Neural progenitor cell (in vitro differentiated cells): ENCODE results near the gene ST6GAL2. TPM values are rescaled to one million over a fixed set of nuclear protein-coding genes. Genes with fewer than 3 reads are reported as not detected.

Experiments
- DNase-seq: peaks from one replicate; pipeline ENCODE4 v3.0.0-alpha.2; 2016; ENCODE audit warnings: low spot score
- H2AFZ ChIP-seq: fragments of 200-600 bp; sonication (generic); replicated peaks from 2 replicates; pipeline ENCODE4 v1.6.1; 2016; ENCODE audit warnings: antibody characterized with exemption
- H3F3A ChIP-seq: fragments of 200-600 bp; sonication (generic); 2 replicates; pipeline ENCODE4 v1.6.1; 2016; ENCODE audit warnings: antibody characterized with exemption, low read depth
- H3K27ac ChIP-seq: fragments of 200-600 bp; sonication (generic); 2 replicates; pipeline ENCODE4 v1.5.1; 2016; ENCODE audit warnings: mild to moderate bottlenecking
- H3K27me3 ChIP-seq: fragments of 200-600 bp; sonication (generic); 2 replicates; pipeline ENCODE4 v1.6.1; 2016; ENCODE audit warnings: mild to moderate bottlenecking, moderate library complexity
- H3K36me3 ChIP-seq: fragments of 200-600 bp; sonication (generic); 2 replicates; pipeline ENCODE4 v1.5.1; 2016
- H3K4me1 ChIP-seq: fragments of 200-600 bp; sonication (generic); 2 replicates; pipeline ENCODE4 v1.6.1; 2016; ENCODE audit warnings: mixed run types
- H3K4me2 ChIP-seq: fragments of 200-600 bp; sonication (generic); 2 replicates; pipeline ENCODE4 v1.6.1; 2016
- H3K4me3 ChIP-seq: fragments of 200-600 bp; sonication (generic); 2 replicates; pipeline ENCODE4 v1.5.1; 2016
- H3K79me2 ChIP-seq: fragments of 200-600 bp; sonication (generic); 2 replicates; pipeline ENCODE4 v1.6.1; 2016; ENCODE audit warnings: low read depth
- H3K9ac ChIP-seq: fragments of 200-600 bp; sonication (generic); 2 replicates; pipeline ENCODE4 v1.6.1; 2016
- H3K9me3 ChIP-seq: fragments of 200-600 bp; sonication (generic); 2 replicates; pipeline ENCODE4 v1.5.1; 2016; ENCODE audit warnings: low read depth
- H4K20me1 ChIP-seq: fragments of 200-600 bp; sonication (generic); 2 replicates; pipeline ENCODE4 v1.6.1; 2016; ENCODE audit warnings: low read depth
- H3K27ac Mint-ChIP-seq: 3 replicates; pipeline ENCODE4 v1.8.0; 2021; ENCODE audit warnings: mixed read lengths
- H3K27me3 Mint-ChIP-seq: 2 replicates; pipeline ENCODE4 v1.8.0; 2022; ENCODE audit warnings: low read depth, mild to moderate bottlenecking, inconsistent platforms, moderate library complexity, mixed read lengths; ENCODE audit not compliant: insufficient read depth
- H3K36me3 Mint-ChIP-seq: 3 replicates; pipeline ENCODE4 v1.8.0; 2021; ENCODE audit warnings: mixed read lengths
- H3K4me1 Mint-ChIP-seq: 3 replicates; pipeline ENCODE4 v1.8.0; 2021; ENCODE audit warnings: mixed read lengths
- H3K4me3 Mint-ChIP-seq: 3 replicates; pipeline ENCODE4 v1.8.0; 2021; ENCODE audit warnings: mild to moderate bottlenecking, moderate library complexity, mixed read lengths
- H3K9me3 Mint-ChIP-seq: 3 replicates; pipeline ENCODE4 v1.8.0; 2020; ENCODE audit warnings: mixed read lengths
- CTCF ChIP-seq: fragments of 200-600 bp; sonication (generic); IDR thresholded peaks from 2 replicates; pipeline ENCODE4 v1.5.1; 2017; ENCODE audit warnings: antibody characterized with exemption, mild to moderate bottlenecking
- EZH2 ChIP-seq: fragments of 200-600 bp; sonication (generic); IDR thresholded peaks from 2 replicates; pipeline ENCODE4 v1.6.1; 2017; ENCODE audit warnings: antibody characterized with exemption, mild to moderate bottlenecking, moderate library complexity
- EZH2phosphoT487 ChIP-seq: fragments of 200-600 bp; sonication (generic); IDR thresholded peaks from 2 replicates; pipeline ENCODE4 v1.6.1; 2017; ENCODE audit warnings: antibody characterized with exemption
- total RNA-seq: library from RNA; depleted of rRNA; stranded (reverse); fragments of >200 nt; gene quantifications from 2 replicates; pipeline ENCODE4 v1.2.3, GENCODE V29; 2015; ENCODE audit warnings: low replicate concordance

Gene ST6GAL2
- total RNA-seq, 1 donor from 2014 or later: 10.1 TPM

DNA sequence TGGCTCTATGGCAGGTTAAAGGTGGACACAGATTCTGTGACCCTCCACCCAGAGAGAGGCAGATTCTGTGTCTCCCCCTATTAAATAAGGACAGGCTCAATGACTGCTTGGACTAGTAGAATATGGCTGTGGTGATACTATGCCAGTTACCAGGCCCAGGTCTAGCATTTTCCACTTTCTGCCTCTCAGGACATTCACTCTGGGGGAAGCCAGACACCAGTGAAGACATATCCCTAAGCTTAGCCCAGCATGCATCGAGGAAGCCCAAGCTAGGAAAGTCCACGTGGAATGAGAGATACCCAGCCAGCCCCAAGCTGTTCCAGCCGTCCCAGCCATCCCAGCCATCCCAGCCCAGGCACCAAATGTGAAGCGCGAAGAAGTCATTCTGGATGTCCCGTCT, 40.3 kb downstream of the ST6GAL2 start:
- Histone ChIP-seq H3K36me3 (no peaks in the 10 kb centered on the region), H3K4me2 (no peak overlapping the region), H4K20me1 (no peaks in the 10 kb centered on the region), H3K9me3 (no peaks in the 10 kb centered on the region), H3F3A (peaks cover 7% of the 10 kb centered on the region), H3K79me2 (no peaks in the 10 kb centered on the region), H3K4me1 (peaks cover 33% of the 10 kb centered on the region), H3K27ac (no peak overlapping the region), H3K27me3 (no peaks in the 10 kb centered on the region), H3K4me3 (no peak overlapping the region), H2AFZ (no peak overlapping the region), H3K9ac (no peak overlapping the region)
- Mint-ChIP-seq H3K4me1 (peaks cover 73% of the 10 kb centered on the region), H3K9me3 (peaks cover 2% of the 10 kb centered on the region), H3K36me3 (peaks cover 28% of the 10 kb centered on the region), H3K4me3 (no peak overlapping the region), H3K27ac (no peak overlapping the region), H3K27me3 (peaks cover 7% of the 10 kb centered on the region)
- no peak for DNase-seq
- TF ChIP-seq CTCF: no peak
- no peak for TF ChIP-seq EZH2
- no peak for TF ChIP-seq EZH2phosphoT487

DNA sequence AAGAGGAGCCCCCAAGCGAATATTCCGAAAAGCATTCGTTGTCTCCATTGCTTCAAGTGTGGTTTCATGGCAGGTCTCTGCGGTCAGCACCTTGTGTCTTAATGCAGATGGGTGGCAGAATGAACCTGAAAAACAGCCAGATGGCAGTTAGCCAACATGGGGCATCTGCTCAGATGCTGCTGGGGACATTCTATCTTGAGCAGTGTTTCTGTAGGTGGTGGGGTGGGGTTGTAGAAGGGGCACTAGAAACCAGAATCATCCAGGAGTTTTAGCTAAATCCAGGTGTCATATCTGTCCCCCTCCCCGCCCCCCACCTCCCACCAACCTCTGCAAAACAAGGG, 42.1 kb downstream of the ST6GAL2 start:
- Mint-ChIP-seq H3K27me3 (peaks cover 2% of the 10 kb centered on the region), H3K27ac (no peak overlapping the region), H3K36me3 (peaks cover 41% of the 10 kb centered on the region), H3K4me3 (no peak overlapping the region), H3K4me1 (peaks cover 70% of the 10 kb centered on the region), H3K9me3 (peaks cover 2% of the 10 kb centered on the region)
- Histone ChIP-seq H3K27ac (no peak overlapping the region), H3K27me3 (no peaks in the 10 kb centered on the region), H3F3A (no peaks in the 10 kb centered on the region), H3K4me1 (peaks cover 28% of the 10 kb centered on the region), H3K4me3 (no peak overlapping the region), H3K36me3 (no peaks in the 10 kb centered on the region), H2AFZ (no peak overlapping the region), H4K20me1 (no peaks in the 10 kb centered on the region), H3K79me2 (no peaks in the 10 kb centered on the region), H3K4me2 (no peak overlapping the region), H3K9ac (no peak overlapping the region), H3K9me3 (no peaks in the 10 kb centered on the region)
- TF ChIP-seq CTCF: no peak
- no peak for DNase-seq

GRCh38 chr2:106843001-106843909, 42.7 kb downstream of the ST6GAL2 start:
- Histone ChIP-seq H3K9ac (no peak overlapping the region), H3K4me1 (peaks cover 22% of the 10 kb centered on the region), H3K4me3 (no peak overlapping the region), H3K27ac (no peak overlapping the region), H3K36me3 (no peaks in the 10 kb centered on the region), H3F3A (no peaks in the 10 kb centered on the region), H3K27me3 (no peaks in the 10 kb centered on the region), H4K20me1 (no peaks in the 10 kb centered on the region), H3K4me2 (no peak overlapping the region), H3K79me2 (no peaks in the 10 kb centered on the region), H3K9me3 (no peaks in the 10 kb centered on the region), H2AFZ (no peak overlapping the region)
- TF ChIP-seq CTCF (no peak), EZH2phosphoT487 (no peak), EZH2 (no peak)
- Mint-ChIP-seq H3K27ac (no peak overlapping the region), H3K4me3 (no peak overlapping the region), H3K4me1 (peaks cover 68% of the 10 kb centered on the region), H3K36me3 (peaks cover 43% of the 10 kb centered on the region), H3K9me3 (peaks cover 2% of the 10 kb centered on the region), H3K27me3 (peaks cover 2% of the 10 kb centered on the region)
- DNase-seq: no peak
